Stimulated activated naive CD8-positive, alpha-beta T cell treated with anti-CD3 and anti-CD28 coated beads, Interleukin-15, amount 100 ng/mL, for 72 hours (primary cell): ENCODE data around the gene EFCAB11.

Source experiments
- ATAC-seq: fragments of 150-1000 bp; cut with Tn5 transposase; 2 replicates; pipeline ENCODE4 v1.10.0; 2021; ENCODE audit warnings: mild to moderate bottlenecking, moderate library complexity
- DNase-seq, 2 donors: peaks; one replicate each; pipeline ENCODE4 v3.0.0; 2021 to 2022
- H3K27ac Mint-ChIP-seq, 2 donors: one replicate each; pipeline ENCODE4 v1.8.0; 2022; ENCODE audit warnings: mild to moderate bottlenecking in 2 of 2, mixed read lengths in 2 of 2, moderate library complexity in 2 of 2
- H3K27me3 Mint-ChIP-seq: one replicate; pipeline ENCODE4 v1.8.0; 2022; ENCODE audit warnings: mixed read lengths
- H3K4me1 Mint-ChIP-seq: one replicate; pipeline ENCODE4 v1.8.0; 2022; ENCODE audit warnings: mild to moderate bottlenecking, mixed read lengths
- H3K4me3 Mint-ChIP-seq, 2 donors: one replicate each; pipeline ENCODE4 v1.8.0; 2022; ENCODE audit warnings: mild to moderate bottlenecking in 2 of 2, mixed read lengths in 2 of 2, moderate library complexity in 1 of 2
- H3K9me3 Mint-ChIP-seq, 2 donors: one replicate each; pipeline ENCODE4 v1.8.0; 2022; ENCODE audit warnings: mixed read lengths in 2 of 2

EFCAB11 gene

DNA sequence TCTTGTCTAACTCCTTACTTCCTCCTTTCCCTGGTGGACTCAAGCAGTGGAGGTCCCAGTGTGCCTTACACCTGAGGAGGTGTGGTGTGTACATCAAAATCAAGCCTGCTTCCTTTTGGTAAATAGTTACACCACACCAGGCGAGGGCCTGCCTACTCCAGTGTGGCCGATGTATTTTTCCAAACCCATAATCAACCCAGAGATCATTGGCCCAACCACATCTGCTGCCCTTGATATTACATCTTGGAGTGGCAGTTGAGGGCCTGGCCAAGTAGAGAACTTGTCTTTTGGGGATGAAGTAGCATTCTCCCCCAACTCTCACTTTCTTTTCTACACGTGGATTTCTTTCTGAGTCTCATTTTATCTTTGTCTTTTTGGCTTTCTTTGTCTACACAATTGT is 187.4 kb downstream of the EFCAB11 start:
- Mint-ChIP-seq H3K27ac (peak overlapping the region; percentile 95), H3K27me3 (peaks cover 5% of the 10 kb centered on the region), H3K9me3 (peaks cover 0 to 10% of the 10 kb centered on the region in 2 donors), H3K4me3 (peak overlapping the region; percentile 75 to 77), H3K4me1 (peaks cover 54% of the 10 kb centered on the region)
- ATAC-seq (no peak), DNase-seq (no peak)

- H3K27me3 Mint-ChIP-seq, result no peaks in the 10 kb centered on the region
- no peak for DNase-seq
- no peak overlapping the region for H3K4me3 Mint-ChIP-seq
- H3K9me3 Mint-ChIP-seq, result peaks cover 0 to 10% of the 10 kb centered on the region in 2 donors
- H3K27ac Mint-ChIP-seq, result no peak overlapping the region
- peaks cover 39% of the 10 kb centered on the region for H3K4me1 Mint-ChIP-seq
- ATAC-seq, result no peak
Observed at GRCh38 chr14:89765346-89765745, 189.2 kb downstream of the EFCAB11 start.

DNA sequence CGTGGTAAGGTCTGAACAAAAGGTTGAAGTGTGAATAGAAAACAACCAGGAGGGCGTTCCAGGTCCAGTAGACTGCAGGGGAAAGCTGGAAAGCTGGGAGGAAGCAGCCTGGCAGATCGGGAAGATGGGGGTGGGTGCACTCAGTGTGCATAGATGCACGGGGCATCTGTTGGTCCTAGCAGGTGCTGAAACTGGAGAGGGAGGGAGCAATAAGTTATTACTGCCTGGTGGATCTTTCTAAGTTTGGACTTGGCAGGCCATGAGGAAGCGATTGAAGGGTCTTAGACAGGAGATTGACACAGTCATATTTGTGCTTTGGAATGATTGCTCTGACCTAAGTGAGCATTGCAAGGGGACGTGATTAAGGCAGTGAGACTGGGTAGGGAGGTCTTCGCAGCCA is 194.4 kb downstream of the EFCAB11 start:
- ATAC-seq (no peak), DNase-seq (no peak)
- Mint-ChIP-seq H3K4me3 (no peak overlapping the region), H3K9me3 (peaks cover 8 to 18% of the 10 kb centered on the region in 2 donors), H3K4me1 (peaks cover 21% of the 10 kb centered on the region), H3K27ac (no peak overlapping the region), H3K27me3 (no peaks in the 10 kb centered on the region)

DNA sequence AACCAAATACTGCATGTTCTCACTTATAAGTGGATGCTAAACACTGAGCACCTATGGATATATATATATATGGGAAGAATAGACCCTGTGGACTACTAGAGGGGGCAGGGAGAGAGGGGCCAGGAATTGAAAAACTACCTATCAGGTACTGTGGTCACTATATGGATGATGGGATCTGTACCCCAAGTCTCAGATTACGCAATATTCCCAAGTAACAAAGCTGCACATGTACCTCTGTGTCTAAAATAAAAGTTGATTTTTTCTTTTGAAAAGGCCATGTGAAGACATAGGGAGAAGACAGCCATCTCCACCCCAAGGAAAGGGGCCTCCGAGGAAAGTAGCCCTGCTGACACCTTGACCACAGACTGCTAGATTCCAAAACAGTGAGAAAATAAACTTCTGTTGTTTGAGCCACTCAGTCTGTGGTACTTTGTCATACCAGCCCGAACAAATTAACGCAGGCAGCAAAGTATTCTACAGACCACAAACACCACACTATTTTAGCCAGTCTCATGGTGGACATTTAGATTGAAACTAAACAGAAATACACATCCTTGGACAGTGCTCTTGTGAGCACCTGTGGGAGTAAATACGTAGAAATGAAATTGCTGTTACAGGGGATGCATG is 197.1 kb downstream of the EFCAB11 start:
- Mint-ChIP-seq H3K4me3 (no peak overlapping the region), H3K27ac (no peak overlapping the region), H3K4me1 (peaks cover 24% of the 10 kb centered on the region), H3K27me3 (no peaks in the 10 kb centered on the region), H3K9me3 (peaks cover 14 to 31% of the 10 kb centered on the region in 2 donors)
- ATAC-seq, result no peak
- DNase-seq, result no peak

GRCh38 chr14:89755816-89756215 is 198.7 kb downstream of the EFCAB11 start:
- Mint-ChIP-seq H3K4me1 (peaks cover 36% of the 10 kb centered on the region), H3K4me3 (no peak overlapping the region), H3K27ac (no peak overlapping the region), H3K9me3 (peaks cover 19 to 31% of the 10 kb centered on the region in 2 donors), H3K27me3 (no peaks in the 10 kb centered on the region)
- DNase-seq (no peak), ATAC-seq (no peak)

- Mint-ChIP-seq H3K9me3 (peaks cover 19 to 27% of the 10 kb centered on the region in 2 donors), H3K4me1 (peaks cover 45% of the 10 kb centered on the region), H3K27ac (no peak overlapping the region), H3K4me3 (no peak overlapping the region), H3K27me3 (no peaks in the 10 kb centered on the region)
- ATAC-seq (no peak), DNase-seq (no peak)
Observed at GRCh38 chr14:89753828-89754412, 200.6 kb downstream of the EFCAB11 start.

DNA sequence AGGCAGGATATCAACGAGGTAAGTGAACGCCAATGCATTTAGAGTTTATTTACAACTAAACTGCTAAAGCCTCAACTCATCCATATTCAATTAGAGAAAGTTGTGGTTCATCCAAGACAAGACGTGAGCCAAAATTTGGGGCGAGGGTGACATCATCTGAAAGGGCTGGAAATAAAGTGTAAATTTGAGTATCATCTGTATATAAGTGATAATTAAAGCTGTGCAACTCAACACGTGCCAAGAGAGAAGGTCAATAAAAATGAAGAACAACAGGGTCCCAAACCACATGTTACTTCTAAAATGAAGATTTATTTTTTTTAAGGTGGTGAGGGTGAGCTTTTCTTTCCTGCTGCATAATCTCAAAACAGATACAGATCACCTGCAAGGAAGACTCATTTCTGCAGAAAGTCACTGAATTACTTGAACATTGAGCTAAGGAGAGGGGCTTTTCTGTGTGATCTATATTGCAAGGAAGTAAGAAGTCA is 203.6 kb downstream of the EFCAB11 start:
- no peak for DNase-seq
- H3K4me3 Mint-ChIP-seq, result no peak overlapping the region

GRCh38 chr14:89750281-89750755 is 204.2 kb downstream of the EFCAB11 start:
- no peak for DNase-seq
- no peak overlapping the region for H3K27ac Mint-ChIP-seq
- H3K4me1 Mint-ChIP-seq, result peaks cover 37% of the 10 kb centered on the region

More for the DNA sequence above, 203.6 kb downstream of the EFCAB11 start:
- no peaks in the 10 kb centered on the region for H3K27me3 Mint-ChIP-seq
- ATAC-seq, result peak; percentile 67
- H3K27ac Mint-ChIP-seq, result no peak overlapping the region
- H3K9me3 Mint-ChIP-seq, result peaks cover 28 to 34% of the 10 kb centered on the region in 2 donors
- H3K4me1 Mint-ChIP-seq, result peaks cover 37% of the 10 kb centered on the region

DNA sequence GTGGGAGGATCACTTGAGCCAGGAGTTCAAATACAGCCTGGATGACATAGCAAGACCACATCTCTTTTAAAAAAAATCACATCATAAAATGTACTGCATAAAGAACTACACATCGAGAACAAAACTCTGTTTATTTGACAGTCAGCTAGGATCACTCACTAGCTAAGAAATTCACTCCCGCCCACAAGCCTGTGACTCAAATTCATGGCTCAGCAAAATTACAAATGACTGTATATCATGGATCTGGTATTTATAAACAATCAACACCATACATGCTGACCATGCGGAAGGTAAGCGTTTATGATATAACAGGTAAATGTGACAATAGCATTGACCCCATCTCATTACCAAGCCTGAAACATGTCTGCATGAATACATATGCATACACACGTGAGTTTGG is 206.5 kb downstream of the EFCAB11 start:
- peaks cover 31% of the 10 kb centered on the region for H3K4me1 Mint-ChIP-seq
- DNase-seq, result no peak

More at GRCh38 chr14:89750281-89750755, 204.2 kb downstream of the EFCAB11 start:
- no peak overlapping the region for H3K4me3 Mint-ChIP-seq
- H3K9me3 Mint-ChIP-seq, result peaks cover 32 to 38% of the 10 kb centered on the region in 2 donors
- no peak for ATAC-seq
- no peaks in the 10 kb centered on the region for H3K27me3 Mint-ChIP-seq

DNA sequence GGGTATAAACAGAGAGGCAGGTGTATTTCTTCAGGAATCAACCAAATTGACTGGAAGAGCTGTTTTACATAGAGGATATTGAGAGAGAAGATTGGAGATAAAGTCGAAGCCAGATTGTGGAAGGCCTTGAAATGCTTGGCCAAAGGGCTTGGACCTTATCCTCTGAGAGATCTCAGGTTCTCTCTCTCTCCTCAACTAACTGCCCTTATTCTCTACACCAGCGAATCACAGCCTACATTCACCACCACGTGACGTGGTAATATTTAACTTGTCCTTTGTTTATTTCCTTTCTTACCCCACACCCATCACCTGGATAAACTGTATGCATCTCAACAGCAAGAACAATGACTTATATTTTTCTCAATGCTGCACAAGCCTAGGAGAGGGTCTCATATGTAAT is 207.4 kb downstream of the EFCAB11 start:
- Mint-ChIP-seq H3K27me3 (no peaks in the 10 kb centered on the region), H3K9me3 (peaks cover 35 to 49% of the 10 kb centered on the region in 2 donors), H3K27ac (no peak overlapping the region), H3K4me3 (no peak overlapping the region), H3K4me1 (peaks cover 31% of the 10 kb centered on the region)
- ATAC-seq, result no peak
- DNase-seq, result no peak

More for the DNA sequence above, 206.5 kb downstream of the EFCAB11 start:
- Mint-ChIP-seq H3K4me3 (no peak overlapping the region), H3K9me3 (peaks cover 33 to 44% of the 10 kb centered on the region in 2 donors), H3K27ac (no peak overlapping the region), H3K27me3 (no peaks in the 10 kb centered on the region)
- no peak for ATAC-seq

DNA sequence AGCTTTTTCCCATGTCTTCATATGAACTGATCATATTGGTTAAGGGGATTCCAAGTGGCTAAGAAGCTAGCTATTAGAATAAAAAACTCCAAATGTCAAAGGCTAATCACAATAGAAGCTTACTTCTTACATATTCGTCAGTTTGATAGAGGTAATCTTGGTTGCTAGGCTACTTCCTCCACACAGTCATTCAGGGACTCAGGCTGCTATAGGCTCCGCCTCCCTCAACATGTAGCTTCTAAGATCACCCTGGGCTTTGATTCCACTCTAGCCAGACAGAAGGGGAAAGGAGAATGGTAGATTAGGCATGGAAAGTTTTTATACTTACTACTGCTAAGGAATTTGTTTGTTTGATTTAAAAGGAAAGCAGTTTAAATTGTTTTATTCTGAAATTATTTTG is 207.9 kb downstream of the EFCAB11 start:
- ATAC-seq (no peak), DNase-seq (no peak)
- Mint-ChIP-seq H3K27ac (no peak overlapping the region), H3K27me3 (no peaks in the 10 kb centered on the region), H3K4me1 (peaks cover 26% of the 10 kb centered on the region), H3K9me3 (peaks cover 35 to 54% of the 10 kb centered on the region in 2 donors), H3K4me3 (no peak overlapping the region)

- Mint-ChIP-seq H3K4me3 (no peak overlapping the region), H3K9me3 (peaks cover 35 to 55% of the 10 kb centered on the region in 2 donors), H3K4me1 (peaks cover 21% of the 10 kb centered on the region), H3K27ac (no peak overlapping the region), H3K27me3 (no peaks in the 10 kb centered on the region)
- ATAC-seq (no peak), DNase-seq (no peak)
Observed at GRCh38 chr14:89746135-89746534, 208.4 kb downstream of the EFCAB11 start.
